NCI-H2227 (cell line): ENCODE results near the gene RASAL3.

ENCODE experiments used
- DNase-seq: peaks from one replicate; lab custom pipeline; 2025; ENCODE audit not compliant: unreplicated experiment; lab: John Stamatoyannopoulos, UW

Gene RASAL3

DNA sequence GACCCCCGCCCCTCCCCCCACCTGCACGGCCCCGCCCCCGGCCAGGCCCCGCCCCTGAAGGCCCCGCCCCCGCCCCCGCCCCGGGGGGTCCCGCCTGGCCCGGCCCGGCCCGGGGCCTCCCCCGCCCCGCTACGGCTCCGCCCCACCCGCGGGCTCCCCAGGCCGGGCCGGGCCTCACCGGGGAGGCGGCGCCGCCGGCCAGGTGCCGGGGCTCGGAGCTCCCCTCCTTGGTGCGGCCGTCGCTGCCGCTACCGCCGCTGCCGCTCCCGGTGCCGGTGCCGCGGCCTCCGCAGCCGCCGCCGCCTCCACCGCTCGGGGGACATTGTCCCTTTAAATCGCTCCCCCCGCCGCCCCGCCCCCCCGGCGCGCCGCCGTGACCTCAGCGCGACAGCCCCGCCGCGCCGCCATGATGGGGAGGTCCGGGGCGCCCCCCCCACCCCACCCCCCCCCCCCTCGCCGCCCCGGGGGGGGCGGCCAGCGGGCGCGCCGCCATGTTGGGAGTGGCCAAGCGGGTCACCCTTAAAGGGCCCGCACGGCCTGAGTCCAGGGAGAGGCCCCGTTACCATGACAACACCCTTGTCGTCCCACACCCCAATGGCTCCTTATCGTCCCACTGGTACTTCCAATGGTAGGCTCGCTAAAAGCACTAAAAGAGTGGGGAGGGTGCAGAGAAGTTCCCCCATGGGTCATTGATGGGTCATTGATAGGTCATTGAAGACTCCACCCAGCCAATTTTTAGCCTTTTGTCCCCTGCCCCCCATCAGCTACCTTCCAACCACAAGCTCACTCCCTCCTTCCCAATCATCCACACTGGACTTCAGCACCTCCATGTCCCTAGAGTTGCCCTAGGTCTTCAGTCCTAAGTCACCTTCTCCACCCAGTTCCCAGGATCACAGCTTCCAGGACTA, 14.5 kb downstream of the RASAL3 start, which contains the start of gene WIZ:
WIZ (minus strand) TSS at position 337 of the 908 bp plus-strand sequence. CDS start 1,649 bp downstream, outside the sequence.
- peak; percentile 79 for DNase-seq

DNA sequence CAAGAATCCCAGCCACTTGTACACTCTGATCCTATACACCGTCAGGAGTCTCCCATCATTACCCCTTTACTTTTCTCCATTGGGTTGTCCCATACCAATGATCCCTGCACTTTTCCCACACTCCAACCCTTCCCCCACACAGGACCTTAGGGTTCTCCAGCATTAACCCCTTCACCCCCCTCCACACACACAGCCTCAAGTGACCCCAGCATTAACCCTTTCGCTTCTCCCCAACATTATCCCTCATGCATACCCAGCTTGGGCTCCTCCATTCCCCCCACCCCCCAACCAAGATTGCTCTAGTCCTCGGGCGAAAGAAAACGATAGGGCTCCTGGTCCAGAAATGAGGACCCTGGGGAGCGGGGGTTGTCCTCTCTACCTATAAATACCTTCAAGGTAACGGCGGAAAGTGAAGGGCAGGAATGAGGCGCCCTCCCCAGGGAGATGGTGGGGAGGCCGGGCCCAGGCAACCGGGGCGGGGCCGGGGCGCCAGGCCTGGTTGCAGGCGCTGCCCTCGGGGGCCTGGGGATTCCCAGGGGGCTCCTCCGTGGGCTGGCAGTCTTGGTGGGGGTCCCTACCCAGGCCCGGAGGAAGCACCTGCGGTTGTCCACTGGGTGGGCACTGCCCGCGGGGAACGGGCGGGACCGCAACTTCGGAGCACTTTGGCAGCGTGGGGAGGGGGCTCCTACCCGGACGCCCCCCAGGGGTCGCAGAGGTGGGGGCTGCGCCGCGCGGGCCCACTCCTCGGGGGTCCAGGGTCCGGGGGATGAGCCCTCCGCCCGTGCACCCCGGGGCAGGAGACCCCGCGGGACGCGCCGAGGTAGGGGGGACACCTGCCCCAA, 15.3 kb downstream of the RASAL3 start:
- no peak for DNase-seq

DNA sequence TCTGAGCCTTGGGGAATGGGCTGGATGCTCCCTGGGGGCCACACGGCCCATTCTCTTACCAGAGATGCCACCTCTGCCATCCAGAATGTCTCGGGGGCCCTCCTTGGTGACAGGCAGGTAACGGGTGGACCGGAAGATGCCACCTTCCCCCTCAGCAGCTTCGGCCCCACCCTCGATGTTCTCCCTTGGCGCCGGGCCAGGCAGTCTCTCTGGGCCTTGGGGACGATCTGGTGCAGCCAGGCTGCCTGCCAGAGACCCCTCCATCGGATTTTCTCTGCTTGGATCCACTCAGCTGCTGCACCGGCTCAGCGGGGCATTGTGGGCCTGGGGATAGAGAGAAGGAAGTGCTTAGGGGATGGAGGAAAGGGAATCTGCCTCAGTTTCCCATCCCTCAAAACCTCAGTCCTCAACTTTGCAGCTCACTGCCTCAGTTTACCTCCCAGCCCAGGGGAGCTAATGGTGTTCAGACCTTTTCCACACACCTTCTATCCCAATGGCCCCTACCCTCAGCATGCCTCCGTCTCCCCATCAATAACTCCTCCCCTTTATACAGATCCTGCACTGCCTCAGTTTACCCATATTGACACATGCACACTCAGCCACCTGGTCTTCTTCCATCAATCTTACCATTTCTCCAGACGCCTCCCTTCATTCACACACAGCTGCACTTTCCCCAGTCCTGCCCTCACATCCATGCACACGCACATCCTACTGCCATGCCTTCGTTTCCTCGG, 16.1 kb downstream of the RASAL3 start:
- no peak for DNase-seq

DNA sequence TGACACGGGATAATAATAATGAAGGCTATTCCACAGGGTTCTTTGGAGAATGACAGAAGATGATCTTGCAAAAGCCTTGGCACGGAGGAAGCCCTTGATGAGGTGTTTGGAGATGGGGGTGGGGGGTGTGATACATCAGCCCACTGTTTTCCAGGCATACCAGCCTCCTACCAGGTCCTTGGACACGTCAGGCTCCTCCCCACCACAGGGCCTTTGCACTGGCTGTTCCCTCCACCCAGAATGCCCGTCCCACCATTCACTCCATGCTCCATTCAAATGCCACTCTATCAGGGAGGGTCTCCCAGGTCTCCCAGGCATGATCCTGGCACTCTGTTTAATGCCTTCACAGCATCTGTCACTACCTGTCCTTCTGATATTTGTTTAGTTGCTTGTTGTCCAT, 17.3 kb downstream of the RASAL3 start:
- DNase-seq, result no peak

DNA sequence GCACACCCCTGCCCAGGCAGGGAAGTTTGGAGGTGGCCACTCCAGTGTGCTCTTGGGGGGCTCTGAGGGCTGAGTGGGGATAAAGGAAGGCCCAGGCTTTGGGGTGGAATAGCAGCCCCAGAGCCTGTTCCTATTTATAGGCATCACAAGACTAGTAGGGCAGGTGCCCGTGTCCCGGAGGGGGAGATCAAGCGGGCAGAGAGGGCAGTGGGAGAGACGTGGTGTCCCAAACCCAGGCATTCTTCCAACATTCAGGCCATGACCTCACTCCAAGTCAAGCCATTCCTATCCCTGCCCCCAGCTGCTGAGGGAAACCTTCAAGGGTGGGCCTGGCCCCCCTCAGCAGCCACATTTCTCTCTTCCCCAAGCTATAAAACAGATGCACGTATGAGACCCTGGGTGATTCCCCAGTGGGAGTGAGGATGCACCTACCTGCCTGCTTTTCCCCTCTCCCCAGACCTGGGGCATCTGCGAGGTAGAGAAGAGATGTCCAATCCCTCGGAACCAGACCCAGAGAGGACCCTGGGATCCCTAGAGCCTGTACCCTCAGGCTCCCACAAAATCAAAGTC, 18.5 kb downstream of the RASAL3 start:
- DNase-seq, result no peak

DNA sequence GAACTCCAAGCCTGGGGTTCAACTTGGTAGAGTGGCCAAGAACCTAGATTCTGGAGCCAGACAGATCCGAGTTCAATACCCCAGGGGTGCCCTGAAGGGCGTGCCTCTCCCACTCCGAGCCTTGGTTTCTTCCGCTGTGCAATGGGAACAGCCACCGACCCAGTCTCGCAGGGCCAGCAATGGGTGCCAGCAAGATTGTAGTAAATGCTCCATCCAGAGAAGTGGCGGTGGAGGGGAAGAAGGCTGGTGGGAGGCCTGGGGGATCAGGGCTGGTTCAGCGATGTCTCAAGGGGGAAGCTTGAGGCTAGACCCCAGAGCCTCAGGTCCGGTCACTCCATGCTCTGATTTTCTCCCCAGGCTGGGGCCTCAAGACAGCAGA, 19.1 kb downstream of the RASAL3 start:
- no peak for DNase-seq

DNA sequence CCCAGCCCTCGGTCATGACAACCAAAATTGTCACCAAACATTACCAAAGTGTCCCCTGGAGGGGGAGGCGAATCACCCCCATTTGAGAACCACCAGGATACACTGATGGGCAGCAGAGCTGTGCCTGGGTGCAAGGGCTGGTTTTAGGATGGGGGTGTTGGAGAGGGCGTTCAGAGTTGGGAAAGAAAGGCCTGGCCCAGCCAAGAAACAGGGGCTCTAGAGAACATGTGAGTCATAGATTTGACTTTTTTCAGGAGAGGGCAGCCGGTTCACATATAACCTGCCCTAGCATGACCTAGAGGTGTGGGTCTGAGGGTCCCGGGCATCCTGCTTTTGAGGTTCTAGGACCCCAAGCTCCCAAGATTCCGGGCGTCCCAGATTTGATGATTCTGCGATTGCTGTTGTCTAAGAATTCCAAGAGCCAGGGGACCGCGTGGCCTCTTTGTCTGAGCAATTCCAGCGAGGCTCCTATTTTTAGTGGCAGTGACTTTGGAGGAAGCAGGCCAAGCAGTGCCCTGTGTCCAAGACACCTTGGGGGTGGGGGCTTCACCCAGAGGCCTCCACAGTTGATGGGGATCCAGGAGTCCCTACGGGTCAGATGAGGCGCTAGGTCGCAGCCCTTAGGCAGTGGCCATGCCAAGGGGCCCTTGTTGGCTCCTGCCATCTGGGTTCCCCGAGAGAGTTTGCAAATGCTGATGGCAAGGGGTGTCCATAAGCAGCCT, 19.7 kb downstream of the RASAL3 start:
- no peak for DNase-seq

DNA sequence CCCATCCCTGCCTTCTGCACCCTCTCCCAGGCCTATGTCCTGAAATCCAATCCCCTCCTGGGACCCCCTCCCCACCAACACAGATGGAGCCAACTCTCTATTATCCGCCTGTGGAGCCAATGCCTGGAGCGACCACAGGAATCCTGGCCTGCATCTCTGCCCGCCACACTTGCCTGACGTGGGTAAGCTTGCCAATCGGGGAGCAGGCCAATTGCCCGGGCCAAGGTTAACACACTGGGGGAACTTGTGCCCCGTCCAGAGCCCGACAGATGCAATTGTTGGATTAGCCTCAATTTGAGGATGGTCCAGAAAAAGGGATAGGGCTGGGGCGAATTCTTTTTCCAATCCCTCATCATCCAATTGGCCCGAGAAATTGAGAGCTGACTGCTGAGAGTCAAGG, 20.5 kb downstream of the RASAL3 start:
- DNase-seq, result no peak

DNA sequence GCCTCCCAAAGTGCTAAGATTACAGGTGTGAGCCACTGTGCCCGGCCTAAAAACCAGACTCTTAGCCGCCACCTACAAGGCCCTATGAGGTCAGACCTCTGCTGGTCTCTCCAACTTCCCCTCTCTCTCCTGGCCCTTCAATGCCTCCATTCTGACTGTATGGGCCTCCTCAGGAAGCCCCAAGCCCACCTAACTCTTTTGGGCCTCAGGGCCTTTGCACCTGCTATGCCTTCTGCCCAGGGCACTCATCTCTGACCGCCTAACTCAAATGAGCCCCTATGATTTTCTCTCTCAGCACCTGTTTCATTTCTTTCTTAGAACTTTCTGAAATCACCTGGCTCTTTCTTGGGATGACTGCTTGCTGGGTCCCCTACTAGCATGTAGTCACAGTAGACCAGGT, 21.0 kb downstream of the RASAL3 start:
- DNase-seq, result no peak

DNA sequence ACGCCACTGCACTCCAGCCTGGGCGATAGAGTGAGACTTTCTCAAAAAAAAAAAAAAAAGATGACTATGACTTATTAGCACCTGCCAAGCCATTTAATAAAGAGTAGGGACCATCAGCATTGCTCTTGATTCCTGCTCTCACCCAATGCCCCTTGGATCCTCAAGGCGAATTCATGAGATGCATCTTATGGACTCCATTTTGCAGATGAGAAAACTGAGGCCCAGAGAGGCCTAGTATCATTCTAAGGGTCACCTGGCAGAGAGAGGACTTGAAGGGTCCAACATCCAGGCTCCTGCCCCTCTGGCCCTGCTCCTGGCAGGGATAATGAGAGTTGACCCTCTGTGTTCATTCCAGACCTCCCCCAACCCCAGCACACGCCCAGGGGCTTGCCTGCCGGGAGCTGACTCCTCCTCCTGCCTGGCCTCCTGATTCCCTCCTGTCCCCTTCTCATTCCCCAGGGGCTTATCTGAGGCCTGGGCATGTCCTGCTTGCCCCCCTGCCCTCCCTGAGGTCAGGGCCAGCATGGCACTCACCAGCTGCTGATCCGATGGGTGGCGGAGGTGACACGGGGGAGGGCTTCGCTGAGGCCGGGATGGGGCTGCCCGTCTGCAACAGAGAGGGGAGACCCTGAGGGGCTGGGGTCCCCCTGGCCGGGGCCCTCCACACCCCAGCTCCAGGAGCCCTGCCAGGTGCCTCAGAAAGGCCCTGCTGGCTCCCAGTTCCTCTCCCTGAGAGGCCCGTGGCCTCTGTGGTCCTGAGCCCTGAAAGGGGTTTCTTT, 22.0 kb downstream of the RASAL3 start:
- DNase-seq, result no peak

DNA sequence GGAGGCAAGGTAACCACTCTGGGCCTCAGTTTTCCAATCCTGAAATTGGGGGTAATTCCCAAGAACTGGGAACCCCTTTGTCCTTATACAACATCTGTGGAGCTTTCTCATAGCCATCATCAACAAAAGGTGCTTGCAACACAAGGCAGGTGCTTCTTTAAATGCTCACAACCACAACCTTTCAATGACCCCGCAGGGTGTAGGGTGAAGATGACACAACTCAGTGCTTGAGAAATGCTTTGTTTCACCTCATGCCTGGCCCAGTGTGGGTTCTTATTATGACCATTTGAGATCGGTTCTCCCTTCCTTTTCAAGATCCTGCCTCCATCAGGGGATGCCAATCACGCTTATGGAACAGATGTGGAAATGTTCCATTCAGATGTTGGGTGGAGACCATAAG, 23.0 kb downstream of the RASAL3 start:
- no peak for DNase-seq

DNA sequence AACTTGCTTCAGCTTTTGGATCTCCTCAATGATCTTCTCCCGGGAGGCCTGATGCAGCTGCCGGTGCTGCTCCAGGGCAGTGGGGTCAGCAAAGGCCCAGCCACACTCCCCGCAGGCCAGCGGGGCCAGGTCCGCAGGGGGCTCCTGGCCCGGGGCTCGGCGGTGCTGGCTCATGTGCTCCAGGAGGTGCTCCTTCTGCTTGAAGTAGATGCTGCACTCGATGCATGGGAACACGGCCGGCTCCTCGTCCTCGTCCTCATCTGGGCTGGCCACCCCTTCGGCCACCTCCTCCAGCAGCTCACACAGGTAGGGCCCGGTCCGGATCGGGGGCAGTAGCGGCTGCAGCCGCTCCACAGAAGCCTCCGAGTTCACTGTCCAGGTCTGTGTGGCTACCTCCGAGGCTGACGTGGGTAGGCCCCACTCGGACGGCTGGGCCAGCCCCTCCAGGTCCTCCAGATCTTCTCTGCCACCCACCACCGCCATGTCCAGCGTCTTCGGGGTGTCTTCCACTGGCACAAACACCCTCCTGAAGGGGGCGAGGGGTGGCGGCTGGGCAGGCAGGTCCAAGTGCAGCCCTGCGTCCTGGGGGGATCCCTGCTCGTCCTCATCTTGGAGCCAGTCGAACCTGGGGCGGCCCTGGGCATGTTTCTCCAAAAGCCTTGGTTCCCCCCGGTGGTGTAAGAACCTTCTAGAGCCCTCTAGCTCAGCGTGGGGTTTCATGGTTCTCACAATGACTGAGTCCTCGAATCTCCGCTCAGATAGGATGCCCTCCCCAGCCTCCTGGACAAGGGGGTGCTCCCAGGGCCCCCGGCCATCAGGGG, 24.3 kb downstream of the RASAL3 start:
- DNase-seq, result no peak

DNA sequence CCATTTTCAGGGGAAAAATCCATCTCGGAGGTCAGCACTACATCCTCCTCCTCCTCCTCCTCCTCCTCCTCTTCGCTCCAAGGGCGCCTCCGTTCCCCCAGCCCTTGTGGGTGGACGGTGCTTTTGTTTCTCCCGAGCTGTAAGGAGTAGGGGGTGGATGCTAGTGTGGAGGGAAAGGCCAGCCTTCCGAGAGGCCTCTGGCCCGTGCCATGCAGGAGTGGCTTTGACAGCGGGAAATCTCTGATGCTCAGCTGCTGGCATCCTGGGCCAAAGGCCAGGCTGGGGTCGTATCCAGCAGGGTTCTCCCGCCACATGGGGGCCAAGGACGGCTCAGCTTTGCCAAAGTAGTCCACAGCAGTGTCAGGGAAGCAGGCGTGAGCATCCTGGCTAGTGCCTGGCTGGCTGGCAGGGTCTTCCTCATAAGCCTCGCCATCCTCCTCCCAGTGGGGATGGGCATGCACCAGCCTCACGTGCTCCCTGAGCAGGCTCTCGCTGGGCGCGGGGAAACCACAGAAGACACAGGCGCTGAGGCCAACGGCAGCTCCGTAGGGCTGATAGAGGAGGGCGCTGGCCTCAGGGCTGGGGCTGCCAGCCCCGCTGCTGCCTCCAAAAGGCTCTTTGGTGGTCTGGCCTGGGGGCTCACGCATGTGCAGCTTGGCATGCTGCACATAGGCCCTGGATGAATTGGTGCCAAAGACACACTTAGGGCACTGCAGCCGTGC, 25.1 kb downstream of the RASAL3 start:
- DNase-seq, result no peak

DNA sequence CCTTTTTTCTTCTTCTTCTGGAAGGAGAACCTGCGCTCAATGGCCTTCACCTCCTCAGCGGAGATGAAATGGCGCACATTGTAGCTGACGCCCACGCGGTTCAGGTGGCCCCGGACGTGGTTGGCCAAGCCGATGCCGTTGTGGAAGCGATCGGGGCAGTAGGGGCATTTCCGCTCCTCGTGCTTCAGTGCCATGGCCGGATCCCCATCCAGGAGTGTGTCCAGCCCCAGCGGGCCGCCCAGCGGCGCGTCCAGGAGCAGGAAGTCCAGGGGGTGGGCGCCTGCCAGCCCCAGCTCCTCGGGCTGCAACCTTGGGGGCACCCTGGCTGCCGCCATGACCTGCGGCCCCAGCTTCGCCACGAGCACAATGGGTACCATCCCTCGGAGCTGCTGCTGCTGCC, 25.8 kb downstream of the RASAL3 start:
- no peak for DNase-seq

DNA sequence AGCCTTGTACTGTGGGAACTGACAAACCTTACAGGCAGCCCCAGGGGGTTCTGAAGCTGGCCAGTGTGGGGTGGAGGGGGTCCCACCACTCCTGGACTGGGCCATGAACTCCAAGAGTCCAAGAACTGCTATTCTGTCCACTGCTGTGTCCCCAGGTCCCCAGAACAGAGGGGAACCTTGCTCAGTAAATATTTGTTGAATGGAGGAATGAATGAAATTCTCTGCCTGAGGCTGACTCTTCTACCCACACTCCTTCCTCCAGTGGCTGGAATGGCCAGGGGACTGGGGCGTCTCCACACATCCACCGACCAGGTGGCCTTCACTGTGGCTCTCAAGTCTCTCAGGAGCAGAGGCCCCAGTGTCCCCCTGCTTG, 26.2 kb downstream of the RASAL3 start:
- DNase-seq, result no peak

DNA sequence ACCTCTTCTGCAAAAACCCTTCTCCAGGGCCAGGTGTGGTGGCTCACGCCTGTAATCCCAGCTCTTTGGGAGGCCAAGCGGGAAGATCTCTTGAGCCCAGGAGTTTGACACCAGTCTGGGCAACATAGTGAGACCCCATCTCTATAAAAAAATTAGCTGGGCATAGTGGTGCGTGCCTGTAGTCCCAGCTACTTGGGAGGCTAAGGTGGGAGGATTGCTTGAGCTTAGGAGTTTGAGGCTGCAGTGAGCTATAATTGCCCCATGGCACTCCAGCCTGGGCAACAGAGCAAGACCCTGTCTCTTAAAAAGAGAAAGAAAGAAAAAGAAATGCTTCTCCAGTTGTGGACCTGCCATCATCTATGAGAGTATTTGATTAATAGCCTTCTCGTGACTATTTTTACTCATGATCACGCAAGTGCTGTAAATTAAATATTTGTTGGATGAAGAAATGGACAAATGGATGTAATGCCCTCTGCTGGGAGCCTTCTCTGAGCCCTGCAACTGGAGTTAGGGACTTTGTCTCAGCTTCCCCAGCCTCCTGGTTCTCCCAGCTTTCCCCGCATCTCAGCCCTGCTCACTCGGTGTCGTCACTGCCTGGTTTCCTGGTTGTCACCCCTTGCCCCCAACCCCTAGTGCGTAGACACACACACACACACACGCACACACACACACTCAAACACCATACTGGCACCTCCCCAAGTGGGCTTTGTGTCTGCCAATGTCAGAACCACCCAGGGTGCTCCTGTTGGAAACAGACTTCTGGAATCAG, 26.8 kb downstream of the RASAL3 start:
- no peak for DNase-seq

DNA sequence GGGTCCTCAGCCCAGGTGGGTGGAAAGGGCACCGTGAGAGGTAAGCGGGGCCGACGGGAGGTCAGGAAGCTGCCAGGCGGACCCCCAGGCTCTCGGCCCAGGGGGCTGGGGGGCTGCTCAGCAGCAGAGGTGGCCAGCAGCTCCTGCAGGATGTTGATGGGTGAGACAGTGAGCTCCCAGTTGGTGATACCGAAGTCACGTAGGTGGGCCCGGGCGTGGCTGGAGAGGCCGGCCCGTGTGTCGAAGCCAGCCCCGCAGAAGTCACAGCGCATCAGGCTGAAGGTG, 27.6 kb downstream of the RASAL3 start:
- DNase-seq, result no peak
